Right atrium auricular region (tissue), 2 donors: ENCODE results near the gene RPH3AL. TPM values are rescaled to one million over a fixed set of nuclear protein-coding genes. Genes with fewer than 3 reads are reported as not detected.
"Not testable (repeated sequence)": the region's sequence is repeated elsewhere in the genome, so short reads cannot be mapped to it uniquely, and the experiment has no call there.

Experiments
- DNase-seq: peaks from one replicate; pipeline ENCODE4 v3.0.0-alpha.2; 2019; ENCODE audit warnings: low spot score
- H3K27ac ChIP-seq, 2 donors: fragments of 200-600 bp; sonication (generic); 1 replicate in 1 of 2; 2 replicates in 1 of 2; pipeline ENCODE4 v1.5.1; 2016 to 2019
- H3K27me3 ChIP-seq, 2 donors: fragments of 200-600 bp; sonication (generic); one replicate each; pipeline versions ENCODE4 v1.5.1 to v1.6.0; 2017 to 2019
- H3K36me3 ChIP-seq: fragments of 200-600 bp; sonication (generic); one replicate; pipeline ENCODE4 v1.5.1; 2016
- H3K4me1 ChIP-seq, 2 donors: fragments of 200-600 bp; sonication (generic); one replicate each; pipeline versions ENCODE4 v1.5.1 to v1.6.0; 2017 to 2019
- H3K4me3 ChIP-seq, 2 donors: fragments of 200-600 bp; sonication (generic); 1 replicate in 1 of 2; 2 replicates in 1 of 2; pipeline ENCODE4 v1.5.1; 2017 to 2019; ENCODE audit warnings: mild to moderate bottlenecking in 1 of 2, moderate library complexity in 1 of 2
- H3K9me3 ChIP-seq, 2 donors: fragments of 200-600 bp; sonication (generic); one replicate each; pipeline ENCODE4 v1.5.1; 2019
- CTCF ChIP-seq, 2 donors: fragments of 200-600 bp; sonication (generic); IDR thresholded peaks; one replicate each; pipeline ENCODE4 v1.5.1; 2019; ENCODE audit warnings: antibody characterized with exemption in 2 of 2
- total RNA-seq, 2 donors: library from RNA; depleted of rRNA; stranded (reverse); fragments of >200 nt; gene quantifications; one replicate each; pipeline ENCODE4 v1.1.0, GENCODE V29; 2016

RPH3AL gene
- total RNA-seq, 2 donors from 2014 or later = 7.2 to 13.1 TPM

- H3K4me3 ChIP-seq = no peak overlapping the region
- TF ChIP-seq CTCF (IDR thresholded peaks at IDR 0.05) = no peak
- H3K4me1 ChIP-seq = no peaks in the 10 kb centered on the region
- DNase-seq = no peak
- H3K27me3 ChIP-seq = no peaks in the 10 kb centered on the region
- H3K27ac ChIP-seq = no peak overlapping the region
- no peaks in the 10 kb centered on the region for H3K9me3 ChIP-seq
- no peaks in the 10 kb centered on the region for H3K36me3 ChIP-seq
Measured at GRCh38 chr17:206941-207560, 145.6 kb downstream of the RPH3AL start.

- H3K4me3 ChIP-seq, H3K9me3 ChIP-seq, H3K27ac ChIP-seq, H3K4me1 ChIP-seq, H3K36me3 ChIP-seq, H3K27me3 ChIP-seq, DNase-seq: not testable (repeated sequence)
Measured at GRCh38 chr17:206484-206883, 146.1 kb downstream of the RPH3AL start.

- TF ChIP-seq CTCF (IDR thresholded peaks at IDR 0.05) = no peak
Measured at GRCh38 chr17:205817-206216, 146.8 kb downstream of the RPH3AL start.

GRCh38 chr17:205148-205669 lies 147.4 kb downstream of the RPH3AL start:
- no peak for DNase-seq
- no peaks in the 10 kb centered on the region for H3K27me3 ChIP-seq
- H3K4me3 ChIP-seq = no peak overlapping the region
- peaks cover 0 to 6% of the 10 kb centered on the region in 2 donors for H3K4me1 ChIP-seq
- H3K9me3 ChIP-seq = no peaks in the 10 kb centered on the region
- no peak overlapping the region for H3K27ac ChIP-seq
- no peak for TF ChIP-seq CTCF (IDR thresholded peaks at IDR 0.05)
- no peaks in the 10 kb centered on the region for H3K36me3 ChIP-seq

More at GRCh38 chr17:205817-206216, 146.8 kb downstream of the RPH3AL start:
- Histone ChIP-seq H3K27me3 (no peaks in the 10 kb centered on the region), H3K36me3 (no peaks in the 10 kb centered on the region), H3K4me3 (no peak overlapping the region), H3K27ac (no peak overlapping the region), H3K9me3 (no peaks in the 10 kb centered on the region), H3K4me1 (peaks cover 0 to under 1% of the 10 kb centered on the region in 2 donors)
- DNase-seq = no peak

- H3K9me3 ChIP-seq = no peaks in the 10 kb centered on the region
- TF ChIP-seq CTCF (IDR thresholded peaks at IDR 0.05) = no peak
- H3K4me3 ChIP-seq = no peak overlapping the region
- H3K4me1 ChIP-seq = peaks cover 0 to 13% of the 10 kb centered on the region in 2 donors
- no peaks in the 10 kb centered on the region for H3K27me3 ChIP-seq
- H3K27ac ChIP-seq = no peak overlapping the region
- no peak for DNase-seq
- no peaks in the 10 kb centered on the region for H3K36me3 ChIP-seq
Measured at GRCh38 chr17:204427-205147, 148.0 kb downstream of the RPH3AL start.

GRCh38 chr17:202501-202951 lies 150.1 kb downstream of the RPH3AL start:
- no peaks in the 10 kb centered on the region for H3K27me3 ChIP-seq
- peaks cover 0 to 24% of the 10 kb centered on the region in 2 donors for H3K4me1 ChIP-seq
- TF ChIP-seq CTCF (IDR thresholded peaks at IDR 0.05) = no peak
- H3K27ac ChIP-seq = no peak overlapping the region
- no peak for DNase-seq
- no peak overlapping the region for H3K4me3 ChIP-seq
- no peaks in the 10 kb centered on the region for H3K9me3 ChIP-seq
- no peaks in the 10 kb centered on the region for H3K36me3 ChIP-seq

GRCh38 chr17:201736-202135 lies 150.9 kb downstream of the RPH3AL start:
- not testable (repeated sequence) for H3K4me3 ChIP-seq, DNase-seq

GRCh38 chr17:201257-201656 lies 151.3 kb downstream of the RPH3AL start:
- H3K27ac ChIP-seq, H3K27me3 ChIP-seq, H3K9me3 ChIP-seq, H3K4me3 ChIP-seq, H3K36me3 ChIP-seq, DNase-seq: not testable (repeated sequence)
- peaks cover 0 to 24% of the 10 kb centered on the region in 2 donors for H3K4me1 ChIP-seq

More at GRCh38 chr17:201736-202135, 150.9 kb downstream of the RPH3AL start:
- peaks cover 0 to 24% of the 10 kb centered on the region in 2 donors for H3K4me1 ChIP-seq
- H3K9me3 ChIP-seq, H3K27ac ChIP-seq, H3K36me3 ChIP-seq, H3K27me3 ChIP-seq: not testable (repeated sequence)
